Measurements from ENCODE around the gene ABTB1.
A peak's percentile ranks its signal among the peaks of the same experiment; 100 is the strongest.
"Not testable (repeated sequence)": the region's sequence is repeated elsewhere in the genome, so short reads cannot be mapped to it uniquely, and the experiment has no call there.

ABTB1 gene

GRCh38 chr3:127651516-127652172 lies 21.1 kb upstream of the ABTB1 start:
- DNase-seq, result no peak

- peak; percentile 34 for DNase-seq
These were observed 20.3 kb upstream of the ABTB1 start for GRCh38 chr3:127652246-127652995.

GRCh38 chr3:127654374-127654773 lies 18.4 kb upstream of the ABTB1 start:
- no peak for DNase-seq

- not testable (repeated sequence) for DNase-seq
These were observed 17.8 kb upstream of the ABTB1 start for GRCh38 chr3:127654993-127655392.

GRCh38 chr3:127655641-127656040 lies 17.1 kb upstream of the ABTB1 start:
- no peak for DNase-seq

- DNase-seq, result no peak
These were observed 15.8 kb upstream of the ABTB1 start for GRCh38 chr3:127656906-127657305.

- DNase-seq, result no peak
These were observed 14.5 kb upstream of the ABTB1 start for GRCh38 chr3:127658234-127658633.

- no peak for DNase-seq
These were observed 12.0 kb upstream of the ABTB1 start for GRCh38 chr3:127660621-127661251.

- DNase-seq, result no peak
These were observed 11.2 kb upstream of the ABTB1 start for GRCh38 chr3:127661600-127661999.

GRCh38 chr3:127662001-127662469 lies 10.7 kb upstream of the ABTB1 start:
- no peak for DNase-seq

GRCh38 chr3:127663151-127663550 lies 9.6 kb upstream of the ABTB1 start:
- DNase-seq, result no peak

- no peak for DNase-seq
These were observed 7.6 kb upstream of the ABTB1 start for GRCh38 chr3:127665165-127665564.

- DNase-seq, result no peak
These were observed 7.2 kb upstream of the ABTB1 start for GRCh38 chr3:127665586-127665985.

- no peak for DNase-seq
These were observed 6.1 kb upstream of the ABTB1 start for GRCh38 chr3:127666676-127667075.

GRCh38 chr3:127667119-127667681 lies 5.6 kb upstream of the ABTB1 start:
- DNase-seq, result no peak

GRCh38 chr3:127668906-127669305 lies 3.8 kb upstream of the ABTB1 start:
- DNase-seq, result no peak

- no peak for DNase-seq
These were observed 3.1 kb upstream of the ABTB1 start for GRCh38 chr3:127669541-127670228.

GRCh38 chr3:127670229-127670559 lies 2.6 kb upstream of the ABTB1 start:
- no peak for DNase-seq

GRCh38 chr3:127670761-127671522 lies 1.8 kb upstream of the ABTB1 start:
- DNase-seq, result no peak

- DNase-seq, result peak; percentile 50
These were observed 976 bp upstream of the ABTB1 start for GRCh38 chr3:127671523-127672428.
